Colonic mucosa (tissue), 4 donors: ENCODE measurements around the gene KRT71. TPM values are rescaled to one million over a fixed set of nuclear protein-coding genes. Genes with fewer than 3 reads are reported as not detected.
A peak's percentile ranks its signal among the peaks of the same experiment; 100 is the strongest.

ENCODE experiments used
- DNase-seq: peaks from one replicate; pipeline ENCODE4 v3.0.0-alpha.2; 2020
- H3K27ac ChIP-seq: fragments of 200-600 bp; one replicate; pipeline ENCODE4 v1.8.0; 2021
- H3K27me3 ChIP-seq: fragments of 200-600 bp; one replicate; pipeline ENCODE4 v1.8.0; 2021
- H3K36me3 ChIP-seq: fragments of 200-600 bp; one replicate; pipeline ENCODE4 v1.8.0; 2021
- H3K4me1 ChIP-seq: fragments of 200-600 bp; one replicate; pipeline ENCODE4 v1.8.0; 2021; ENCODE audit warnings: mild to moderate bottlenecking
- H3K4me3 ChIP-seq: fragments of 200-600 bp; one replicate; pipeline ENCODE4 v1.8.0; 2021
- H3K9ac ChIP-seq, 2 donors: one replicate each; pipeline ENCODE4 v1.7.0; 2013; ENCODE audit warnings: control low read depth in 2 of 2, low read depth in 2 of 2, low read length in 2 of 2
- H3K9me3 ChIP-seq: fragments of 200-600 bp; one replicate; pipeline ENCODE4 v1.8.0; 2021
- intact Hi-C: fragments of 100-400 bp; cut with DNase I; formaldehyde crosslinking; loops from one replicate; pipeline ENCODE4 v1.14.1; 2022
- total RNA-seq, 2 donors: library from RNA; stranded (reverse); fragmentation: NEBNext Ultra II Directional in 1 of 2; extraction: Animal tissue kit (Norgen Biotek cat#: 25700) in 1 of 2; gene quantifications; one replicate each; pipeline ENCODE4 v1.2.1, GENCODE V29; 2021
- TF ChIP-seq, protein P1 (sequence below): fragments of 200-600 bp; IDR thresholded peaks from one replicate; pipeline ENCODE4 v1.8.0; 2022; ENCODE audit warnings: antibody characterized with exemption, mild to moderate bottlenecking
- donor health status: healthy.
- donor health status: DM: no; HTN: no; CAD: no.
- donor health status: DM: no; HTN: no; CAD: no.

Gene KRT71
- total RNA-seq, 2 donors from 2014 or later, result not detected

DNA sequence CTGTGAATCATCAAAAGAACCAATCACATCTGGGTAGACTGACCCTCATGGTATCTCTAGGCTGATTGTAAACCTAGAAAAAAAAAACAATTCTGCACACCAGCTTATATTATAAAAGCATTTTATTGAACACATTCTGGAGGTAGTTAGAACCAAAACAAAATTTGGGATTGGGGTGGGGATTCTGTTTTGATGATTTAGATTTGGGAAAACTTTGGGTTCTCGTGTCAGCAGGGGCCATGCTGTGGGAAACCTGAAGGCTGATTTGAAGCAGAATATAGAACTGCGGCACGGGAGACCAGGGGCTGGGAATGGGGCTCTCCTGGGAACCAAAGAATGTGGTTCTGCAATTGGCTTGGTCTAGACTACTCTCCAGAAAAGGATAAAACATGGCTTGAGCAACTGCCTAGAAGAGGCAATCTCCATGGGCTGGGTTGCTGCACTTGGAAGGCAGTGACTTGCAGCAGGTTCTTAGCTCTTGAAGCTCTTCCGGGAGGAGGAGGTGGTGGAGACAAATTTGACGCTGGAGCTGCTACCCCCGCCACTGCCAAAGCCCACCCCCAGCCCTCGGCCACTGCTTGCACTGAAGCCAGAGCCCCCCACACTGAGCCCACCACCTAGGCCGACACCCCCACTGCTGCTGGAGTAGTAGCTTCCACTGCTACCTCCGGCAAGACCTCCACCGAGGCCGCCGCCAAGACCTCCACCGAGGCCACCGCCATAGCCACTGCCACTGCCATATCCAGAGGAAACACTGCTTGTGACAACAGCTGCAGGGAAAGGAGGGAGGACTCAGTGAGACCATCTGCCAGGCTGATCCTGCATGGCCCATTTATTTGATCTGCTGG lies 38.2 kb downstream of the KRT71 start:
- H3K36me3 ChIP-seq, result no peaks in the 10 kb centered on the region
- peak; percentile 14 for DNase-seq
- H3K27ac ChIP-seq, result no peak overlapping the region
- H3K9me3 ChIP-seq, result no peaks in the 10 kb centered on the region
- H3K4me1 ChIP-seq, result no peaks in the 10 kb centered on the region
- no peak overlapping the region for H3K4me3 ChIP-seq
- H3K27me3 ChIP-seq, result no peaks in the 10 kb centered on the region
- H3K9ac ChIP-seq, result no peak overlapping the region
- TF ChIP-seq, protein P1, sequence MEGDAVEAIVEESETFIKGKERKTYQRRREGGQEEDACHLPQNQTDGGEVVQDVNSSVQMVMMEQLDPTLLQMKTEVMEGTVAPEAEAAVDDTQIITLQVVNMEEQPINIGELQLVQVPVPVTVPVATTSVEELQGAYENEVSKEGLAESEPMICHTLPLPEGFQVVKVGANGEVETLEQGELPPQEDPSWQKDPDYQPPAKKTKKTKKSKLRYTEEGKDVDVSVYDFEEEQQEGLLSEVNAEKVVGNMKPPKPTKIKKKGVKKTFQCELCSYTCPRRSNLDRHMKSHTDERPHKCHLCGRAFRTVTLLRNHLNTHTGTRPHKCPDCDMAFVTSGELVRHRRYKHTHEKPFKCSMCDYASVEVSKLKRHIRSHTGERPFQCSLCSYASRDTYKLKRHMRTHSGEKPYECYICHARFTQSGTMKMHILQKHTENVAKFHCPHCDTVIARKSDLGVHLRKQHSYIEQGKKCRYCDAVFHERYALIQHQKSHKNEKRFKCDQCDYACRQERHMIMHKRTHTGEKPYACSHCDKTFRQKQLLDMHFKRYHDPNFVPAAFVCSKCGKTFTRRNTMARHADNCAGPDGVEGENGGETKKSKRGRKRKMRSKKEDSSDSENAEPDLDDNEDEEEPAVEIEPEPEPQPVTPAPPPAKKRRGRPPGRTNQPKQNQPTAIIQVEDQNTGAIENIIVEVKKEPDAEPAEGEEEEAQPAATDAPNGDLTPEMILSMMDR, result no peak
- intact Hi-C loops, result no loop called here

DNA sequence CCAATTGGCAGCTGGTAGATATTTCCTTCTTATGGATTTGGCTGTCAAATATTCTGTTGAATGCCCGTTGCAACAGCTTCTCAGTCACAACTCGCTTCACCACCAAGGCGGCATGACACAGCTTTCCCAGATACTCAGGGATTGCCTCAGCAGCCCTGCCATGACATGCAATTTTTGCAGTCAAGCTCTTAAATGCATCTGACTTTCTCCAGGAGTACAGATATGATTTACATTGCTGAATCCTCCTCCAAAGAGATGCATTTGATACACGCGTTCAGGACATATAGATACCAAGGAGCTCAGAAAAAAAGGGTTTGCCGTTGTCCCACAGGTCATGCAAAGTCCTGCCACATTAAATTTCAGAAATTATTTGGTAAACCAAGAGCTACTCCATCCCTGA lies 39.2 kb downstream of the KRT71 start:
- TF ChIP-seq, protein P1, result no peak
- intact Hi-C loops, result no loop called here
- H3K4me1 ChIP-seq, result no peaks in the 10 kb centered on the region

DNA sequence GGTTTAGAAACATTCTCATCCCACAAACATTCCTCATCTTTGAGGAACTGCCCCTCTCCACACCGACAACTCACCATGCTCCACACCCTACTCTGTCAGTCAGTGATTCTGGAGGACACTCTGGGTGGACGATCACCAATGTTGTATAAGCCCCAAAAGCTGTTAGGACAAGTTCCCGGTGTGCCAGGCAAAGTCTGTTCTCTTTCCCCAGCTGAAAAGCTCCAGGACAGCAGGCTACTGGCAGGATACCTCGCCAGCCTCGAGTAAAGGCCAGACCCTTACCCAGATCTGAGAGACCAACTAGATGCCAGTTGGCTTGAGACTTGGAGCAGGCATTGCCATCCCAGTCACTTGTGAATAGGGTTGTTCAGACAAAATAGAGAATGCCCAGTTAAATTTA lies 44.7 kb downstream of the KRT71 start:
- H3K27me3 ChIP-seq, result no peaks in the 10 kb centered on the region
- no peaks in the 10 kb centered on the region for H3K36me3 ChIP-seq
- intact Hi-C loops, result loop anchor here (5.0 kb wide), 1 partner anchor 116 kb away; no protein-coding TSS in a partner anchor
- no peak for DNase-seq
- no peaks in the 10 kb centered on the region for H3K9me3 ChIP-seq
- no peak overlapping the region for H3K9ac ChIP-seq
- no peaks in the 10 kb centered on the region for H3K4me1 ChIP-seq
- no peak overlapping the region for H3K4me3 ChIP-seq
- TF ChIP-seq, protein P1, result no peak
- H3K27ac ChIP-seq, result no peak overlapping the region

More for the DNA sequence above, 39.2 kb downstream of the KRT71 start:
- Histone ChIP-seq H3K36me3 (no peaks in the 10 kb centered on the region), H3K27ac (no peak overlapping the region), H3K9ac (no peak overlapping the region), H3K9me3 (no peaks in the 10 kb centered on the region), H3K27me3 (no peaks in the 10 kb centered on the region), H3K4me3 (no peak overlapping the region)
- DNase-seq, result no peak

DNA sequence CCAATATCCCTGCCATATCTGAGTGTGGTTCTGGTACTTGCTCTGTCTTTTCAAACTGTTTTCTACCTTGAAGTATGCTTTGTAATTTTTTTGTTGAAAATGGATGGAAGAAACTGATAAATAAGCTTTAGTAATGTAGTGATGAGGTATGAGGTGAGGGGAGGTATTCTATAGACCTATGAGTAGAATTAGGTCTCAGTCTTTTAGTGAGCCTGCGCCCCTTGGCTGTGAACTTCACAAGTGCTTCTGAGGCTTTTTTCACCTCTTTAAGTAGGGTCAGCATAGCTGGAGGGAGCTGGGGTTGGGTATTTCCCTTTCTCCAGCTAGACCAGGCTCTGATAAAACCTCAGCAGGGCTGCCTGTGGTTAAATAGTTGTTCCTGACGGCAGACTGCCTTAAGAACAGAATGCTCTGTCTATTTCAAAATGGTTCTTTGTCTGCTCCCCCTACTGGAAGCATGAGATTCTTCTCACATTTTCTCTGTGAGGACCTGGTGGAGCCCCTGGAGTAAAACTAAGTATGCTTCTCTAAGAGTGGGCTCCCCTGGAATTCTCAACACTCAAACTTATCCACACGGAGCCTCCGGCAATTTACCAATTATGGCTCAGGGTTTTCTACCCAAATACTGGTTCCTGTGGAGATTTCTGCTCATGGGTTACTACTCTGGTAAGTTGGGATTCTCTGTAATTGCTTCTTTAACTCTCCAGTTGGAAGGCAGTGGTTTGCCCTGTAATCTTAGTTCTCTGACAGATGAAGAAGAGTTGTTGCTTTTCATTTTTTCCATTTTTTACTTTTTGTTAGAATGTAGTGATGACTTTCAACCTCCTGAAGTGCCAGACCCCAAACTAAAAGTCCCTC lies 45.9 kb downstream of the KRT71 start:
- H3K27me3 ChIP-seq, result no peaks in the 10 kb centered on the region
- intact Hi-C loops, result loop anchor here (5.0 kb wide), 1 partner anchor 115 kb away; no protein-coding TSS in a partner anchor
- TF ChIP-seq, protein P1, result peak; percentile 47
- DNase-seq, result no peak
- H3K4me1 ChIP-seq, result no peaks in the 10 kb centered on the region
- H3K9me3 ChIP-seq, result no peaks in the 10 kb centered on the region
- H3K36me3 ChIP-seq, result no peaks in the 10 kb centered on the region
- no peak overlapping the region for H3K4me3 ChIP-seq
- no peak overlapping the region for H3K27ac ChIP-seq
- H3K9ac ChIP-seq, result no peak overlapping the region

DNA sequence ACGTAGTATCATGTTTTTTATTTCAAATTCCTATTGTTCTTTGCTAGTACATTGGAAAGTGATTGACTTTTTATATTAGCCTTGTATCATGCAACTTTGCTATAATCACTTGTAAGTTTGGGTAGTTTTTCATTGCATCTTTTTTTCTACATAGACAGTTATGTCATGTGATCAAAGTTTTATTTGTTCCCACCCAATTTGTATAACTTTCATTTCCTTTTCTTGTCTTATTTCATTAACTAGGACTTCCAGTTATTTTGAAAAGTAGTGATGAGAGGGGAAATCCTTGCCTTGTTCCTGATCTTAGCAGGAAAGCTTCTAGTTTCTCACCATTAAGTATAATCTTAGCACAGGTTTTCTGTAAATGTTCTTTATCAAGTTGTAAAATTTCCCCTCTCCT lies 50.1 kb downstream of the KRT71 start:
- H3K9me3 ChIP-seq, result no peaks in the 10 kb centered on the region
- no peak overlapping the region for H3K4me3 ChIP-seq
- TF ChIP-seq, protein P1, result no peak
- no peaks in the 10 kb centered on the region for H3K27me3 ChIP-seq
- intact Hi-C loops, result no loop called here
- H3K27ac ChIP-seq, result no peak overlapping the region
- no peaks in the 10 kb centered on the region for H3K4me1 ChIP-seq
- no peaks in the 10 kb centered on the region for H3K36me3 ChIP-seq
- DNase-seq, result no peak
- H3K9ac ChIP-seq, result no peak overlapping the region
